Measurements from ENCODE around the gene TTF1.
"Not testable (repeated sequence)": the region's sequence is repeated elsewhere in the genome, so short reads cannot be mapped to it uniquely, and the experiment has no call there.

TTF1 gene

DNA sequence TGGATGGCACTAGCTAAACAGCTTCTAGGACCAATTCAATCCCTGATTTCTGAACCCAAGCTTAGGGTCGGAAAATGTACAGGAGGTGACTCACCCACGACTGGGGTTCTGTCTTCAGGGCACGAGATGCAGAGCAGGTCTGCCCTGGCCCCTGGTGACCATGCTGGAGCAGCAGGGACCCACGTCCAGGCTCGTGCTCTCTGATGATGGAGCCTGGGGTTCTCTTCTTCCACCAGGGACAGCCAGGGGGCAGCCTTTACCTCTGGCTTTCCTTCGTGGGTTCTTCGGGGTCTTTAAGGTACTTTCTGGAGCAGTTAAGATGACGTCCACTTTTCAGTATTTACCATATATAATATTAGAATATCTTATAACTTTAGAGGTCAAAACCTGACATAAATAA, 5.4 kb upstream of the TTF1 start:
- DNase-seq = peak; percentile 31

DNA sequence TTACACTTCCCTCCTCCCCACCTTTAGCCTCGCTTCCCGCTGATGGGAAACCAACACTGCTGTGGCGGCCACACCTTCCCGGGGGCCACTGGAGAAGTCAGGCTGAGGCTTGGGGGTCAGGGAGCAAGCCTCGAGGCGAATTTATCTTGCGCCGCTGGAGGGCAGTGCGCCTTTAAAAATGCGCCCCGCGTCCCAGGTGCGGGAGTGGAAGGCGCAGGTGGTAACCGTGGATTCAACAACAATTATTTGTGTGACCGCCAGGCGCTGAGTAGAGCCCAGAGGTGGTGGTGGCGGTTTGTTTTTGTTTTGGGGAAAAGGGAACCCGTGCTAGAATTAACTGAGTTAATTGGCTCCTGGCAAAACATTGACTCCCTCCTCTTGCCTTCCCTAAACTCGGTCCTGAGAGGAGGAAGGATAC, 4.5 kb upstream of the TTF1 start:
- peak; percentile 34 for DNase-seq

DNA sequence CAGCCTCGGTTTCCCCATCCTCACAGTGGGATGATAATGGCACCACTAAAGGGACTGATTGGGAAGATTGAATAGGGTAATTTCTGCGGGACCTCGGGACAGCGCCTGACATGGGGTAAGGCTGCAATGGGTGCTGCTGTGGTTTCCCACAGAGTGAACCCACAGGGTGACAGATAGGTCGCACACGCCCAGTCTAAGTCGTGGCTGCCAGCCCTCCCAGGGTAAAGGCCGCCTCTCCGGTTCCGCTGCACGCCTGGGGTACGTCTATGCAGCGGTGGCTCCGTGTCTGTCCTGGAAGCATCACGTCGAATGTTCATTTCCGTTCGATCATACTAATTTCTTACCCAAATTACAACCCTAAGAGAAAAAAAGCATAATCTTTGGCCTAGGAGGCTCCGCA, 4.0 kb upstream of the TTF1 start:
- no peak for DNase-seq

DNA sequence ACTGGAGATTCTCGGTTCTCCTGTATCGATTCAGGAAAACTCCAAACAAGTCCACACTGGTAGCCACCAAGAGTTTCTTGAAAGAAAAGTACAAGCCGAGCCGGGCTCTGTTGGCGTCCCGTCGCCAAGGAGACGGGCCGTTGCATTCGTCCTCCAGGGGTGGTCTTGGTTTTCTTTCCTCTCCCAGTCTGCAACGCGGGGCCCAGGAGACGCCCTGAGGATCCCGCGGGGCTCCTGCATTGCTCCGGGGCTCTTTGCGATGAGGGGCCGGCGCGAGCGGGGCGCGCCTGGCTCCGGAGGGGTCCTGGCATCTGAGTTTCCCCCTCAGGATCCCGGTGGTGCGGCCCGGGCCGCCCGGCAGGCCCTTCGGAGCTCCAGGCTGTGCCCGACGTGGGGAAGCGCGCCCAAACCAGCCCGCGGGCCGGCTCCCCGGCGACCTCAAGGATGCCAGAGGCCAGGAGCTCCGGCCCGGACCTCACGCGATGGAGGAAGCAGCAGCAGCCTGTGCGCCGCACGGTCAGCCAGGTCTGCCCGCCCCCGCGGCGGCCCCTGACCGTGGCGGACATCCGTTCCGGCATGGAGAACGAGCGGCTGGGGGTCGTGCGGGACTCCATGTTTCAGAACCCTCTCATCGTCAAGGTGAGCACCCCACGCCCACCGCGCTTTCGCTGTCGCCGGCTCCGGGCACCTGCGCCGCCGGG, 3.3 kb upstream of the TTF1 start, which contains the start of gene CFAP77:
Gene CFAP77, plus strand, starts transcription at position 384 of the 701 bp plus-strand sequence. Its CDS starts 61 bp downstream, at position 445.
- peak; percentile 65 for DNase-seq

DNA sequence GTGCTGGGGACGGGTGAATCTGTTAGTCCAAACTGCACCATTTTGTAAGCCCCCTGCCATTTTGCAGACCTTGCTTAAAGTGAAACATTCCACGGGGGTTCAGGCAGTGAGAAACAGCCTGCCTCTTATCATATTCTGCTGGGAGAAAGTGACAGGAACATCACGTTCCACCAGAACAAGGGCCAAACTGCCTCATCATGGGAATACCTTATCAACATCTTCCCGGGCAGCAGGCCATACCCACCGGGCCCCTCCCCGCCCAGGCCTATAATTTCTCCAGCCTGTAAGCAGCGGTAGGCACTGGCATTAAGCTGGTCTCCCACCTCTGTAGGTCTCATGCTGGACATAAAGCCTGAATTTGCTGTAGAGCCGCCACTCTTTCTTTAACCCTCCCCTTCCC, 1.9 kb upstream of the TTF1 start:
- no peak for DNase-seq

DNA sequence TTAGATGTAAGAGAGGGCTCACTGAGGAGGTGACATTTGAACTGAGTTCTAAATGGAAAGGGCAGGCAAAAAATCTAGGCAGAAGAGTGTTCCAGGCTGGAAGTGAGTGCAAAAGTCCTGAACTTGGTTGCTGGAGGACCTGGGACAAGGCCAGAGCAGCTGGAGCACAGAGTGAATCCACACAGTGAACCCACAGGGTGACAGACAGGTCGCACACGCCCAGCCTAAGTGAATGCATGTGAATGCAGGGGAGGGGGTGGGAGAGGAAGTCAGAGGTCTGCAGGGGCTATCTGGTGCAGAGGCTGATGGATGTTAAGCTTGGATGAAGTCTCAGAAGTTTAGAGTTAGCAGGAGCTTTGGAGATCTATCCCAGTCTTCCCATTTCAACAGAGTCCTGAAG, 556 bp upstream of the TTF1 start:
- DNase-seq = no peak

DNA sequence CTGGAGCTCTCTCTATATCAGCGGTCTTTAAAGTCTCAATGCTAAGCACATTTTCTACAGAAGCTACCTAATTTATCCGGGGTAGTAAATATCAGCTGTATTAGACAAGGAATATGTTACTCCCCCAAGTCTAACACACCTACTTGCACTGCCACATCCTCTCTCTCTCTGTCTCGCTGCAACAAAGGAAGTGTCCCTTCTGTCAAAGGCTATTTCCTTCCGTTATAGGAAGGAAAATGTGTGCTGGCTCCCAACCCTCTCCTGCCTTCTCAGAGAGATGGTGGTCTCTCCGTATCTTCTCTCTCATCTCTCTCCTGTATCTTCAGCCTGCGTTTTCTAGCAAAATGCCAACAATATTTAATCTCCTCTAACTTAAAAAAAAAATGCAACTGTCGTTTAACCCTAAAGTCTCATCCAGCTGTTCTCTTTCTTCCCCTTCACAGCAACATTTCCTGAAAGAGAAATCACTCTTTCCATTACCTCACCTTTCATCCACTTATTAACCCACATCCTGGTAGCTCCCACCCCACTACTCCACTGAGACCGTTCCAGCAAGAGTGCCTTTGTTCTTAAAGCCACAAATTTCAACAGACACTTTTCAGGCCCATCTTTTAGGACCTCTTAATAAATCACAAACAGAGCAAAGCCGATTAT, 2.3 kb downstream of the TTF1 start:
- no peak for DNase-seq

DNA sequence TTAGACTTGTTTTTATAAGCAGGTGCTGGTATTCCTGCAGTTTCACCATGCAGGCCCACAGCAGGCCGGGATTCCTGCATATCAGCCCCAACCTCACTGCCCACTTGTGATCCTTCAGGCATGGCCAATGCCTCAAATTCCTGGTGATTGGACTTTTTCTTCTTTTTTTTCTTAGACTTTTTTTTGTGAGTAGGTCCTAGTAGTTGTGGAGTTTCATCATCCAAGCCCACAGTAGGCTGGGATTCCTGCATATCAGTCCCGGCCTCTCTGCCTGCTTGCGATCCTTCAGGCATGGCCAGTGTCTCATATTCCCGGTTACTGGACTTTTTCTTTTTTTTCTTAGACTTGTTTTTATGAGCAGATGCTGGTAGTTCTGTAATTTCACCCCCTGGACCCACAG, 4.8 kb downstream of the TTF1 start:
- DNase-seq = no peak

DNA sequence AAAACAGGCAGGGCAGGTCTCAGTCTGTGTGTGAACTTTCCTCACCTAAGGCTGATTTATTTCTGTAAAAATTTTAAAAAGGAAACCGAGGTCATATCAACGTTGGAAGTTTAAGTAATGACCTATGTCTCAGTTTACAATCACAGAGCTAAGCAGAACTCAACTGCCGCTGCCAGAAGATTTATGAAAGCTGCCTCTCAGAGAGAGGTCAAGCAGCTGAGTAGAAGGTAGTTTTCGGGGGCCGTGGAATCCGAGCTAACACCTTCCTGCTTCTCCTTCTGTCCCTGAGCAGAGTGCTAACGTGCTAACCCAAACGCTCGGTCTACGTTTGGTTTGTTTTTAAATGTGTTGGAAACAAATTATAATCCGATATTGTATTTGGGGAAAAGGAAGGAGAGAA, 11.1 kb downstream of the TTF1 start:
- DNase-seq = no peak

DNA sequence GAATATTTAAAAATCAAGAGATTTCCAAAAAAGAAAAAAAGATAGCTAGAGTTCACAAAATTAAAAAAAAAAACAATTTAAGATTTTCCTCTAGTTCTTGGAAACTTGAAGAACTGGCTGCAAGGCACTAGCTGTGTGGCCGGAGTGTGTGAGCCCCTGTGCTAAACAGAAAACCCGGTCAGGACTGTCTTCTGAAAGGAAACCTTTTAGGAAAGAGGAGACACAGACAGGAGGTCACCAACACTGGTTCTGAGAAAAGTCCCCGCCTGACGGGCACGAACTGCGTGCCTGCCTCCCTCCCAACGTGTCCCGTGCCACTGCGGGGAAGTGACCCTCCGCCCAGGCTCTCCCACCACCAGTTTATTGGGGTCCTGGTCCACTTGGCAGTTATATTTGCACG, 15.2 kb downstream of the TTF1 start:
- DNase-seq = no peak

DNA sequence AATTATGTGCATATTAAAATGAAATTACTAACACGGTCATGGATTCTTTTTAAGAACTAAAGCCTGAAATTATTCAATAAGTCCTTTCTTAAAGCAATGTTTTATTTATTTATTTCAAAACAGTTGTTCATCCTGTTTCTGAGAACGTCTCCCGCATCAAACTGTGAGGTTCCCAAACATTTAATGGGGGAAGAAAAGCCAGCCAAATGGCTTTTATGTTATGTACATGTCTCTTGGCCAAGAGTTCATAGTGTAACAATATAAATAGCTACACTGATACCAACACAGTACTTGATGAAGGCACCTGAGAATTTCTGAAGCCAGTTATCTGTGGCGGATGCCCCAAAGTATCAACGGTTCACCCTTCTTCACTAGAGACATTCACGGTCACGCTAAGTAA, 15.7 kb downstream of the TTF1 start:
- DNase-seq = no peak

DNA sequence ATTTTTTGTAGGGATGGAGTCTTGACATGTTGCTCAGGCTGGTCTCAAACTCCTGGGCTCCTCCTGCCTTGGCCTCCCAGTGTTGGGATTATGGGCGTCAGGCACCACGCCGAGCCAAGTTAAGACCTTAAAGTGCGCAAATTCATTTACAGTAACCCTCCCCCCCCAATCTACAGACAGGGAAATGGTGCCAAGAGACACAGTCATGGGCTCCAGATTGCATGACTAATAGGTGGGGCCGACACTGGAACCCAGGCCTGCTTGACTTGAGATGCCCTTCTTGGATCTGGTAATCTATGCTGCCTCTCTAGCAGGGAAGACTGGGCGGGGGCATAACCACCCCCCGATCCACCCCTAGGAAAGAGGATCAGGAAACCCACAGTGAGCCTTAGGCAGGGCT, 19.5 kb downstream of the TTF1 start:
- no peak for DNase-seq

DNA sequence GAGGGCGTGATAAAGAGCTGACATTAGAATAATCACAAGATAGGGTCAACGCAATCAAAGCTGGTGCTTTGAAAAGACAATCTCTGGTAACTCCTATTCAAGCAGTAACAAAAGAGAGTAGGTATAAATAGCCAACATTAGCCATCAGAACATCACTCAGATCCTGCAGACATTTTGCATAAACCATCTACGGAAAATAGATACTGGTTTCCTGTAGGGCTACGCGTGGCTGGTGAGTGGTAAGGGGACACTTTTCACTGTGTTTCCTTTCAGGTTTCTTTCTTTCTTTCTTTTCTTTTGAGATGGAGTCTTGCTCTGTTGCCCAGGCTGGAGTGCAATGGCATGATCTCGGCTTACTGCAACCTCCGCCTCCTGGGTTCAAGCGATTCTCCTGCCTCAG, 22.3 kb downstream of the TTF1 start:
- DNase-seq = no peak

DNA sequence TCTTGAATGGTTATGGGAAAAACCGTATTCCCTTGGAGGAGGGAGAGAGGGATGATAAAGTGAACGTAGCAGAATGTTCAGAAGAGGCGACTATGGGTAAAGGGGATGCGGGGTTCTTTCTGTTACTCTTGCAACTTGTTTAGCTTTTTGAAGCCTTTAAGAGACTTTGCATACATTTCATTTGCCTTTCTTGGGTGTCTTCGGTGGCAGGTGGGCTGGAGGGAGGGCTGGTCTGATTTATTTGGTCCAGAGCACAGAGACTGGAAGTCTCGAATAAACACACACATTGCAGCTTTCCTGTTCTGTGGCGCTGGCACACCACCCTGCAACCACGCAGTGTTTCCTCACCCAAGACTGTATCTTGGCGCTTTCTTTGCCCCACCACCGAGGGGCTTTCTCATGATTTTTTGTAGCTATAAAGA, 23.2 kb downstream of the TTF1 start:
- no peak for DNase-seq

DNA sequence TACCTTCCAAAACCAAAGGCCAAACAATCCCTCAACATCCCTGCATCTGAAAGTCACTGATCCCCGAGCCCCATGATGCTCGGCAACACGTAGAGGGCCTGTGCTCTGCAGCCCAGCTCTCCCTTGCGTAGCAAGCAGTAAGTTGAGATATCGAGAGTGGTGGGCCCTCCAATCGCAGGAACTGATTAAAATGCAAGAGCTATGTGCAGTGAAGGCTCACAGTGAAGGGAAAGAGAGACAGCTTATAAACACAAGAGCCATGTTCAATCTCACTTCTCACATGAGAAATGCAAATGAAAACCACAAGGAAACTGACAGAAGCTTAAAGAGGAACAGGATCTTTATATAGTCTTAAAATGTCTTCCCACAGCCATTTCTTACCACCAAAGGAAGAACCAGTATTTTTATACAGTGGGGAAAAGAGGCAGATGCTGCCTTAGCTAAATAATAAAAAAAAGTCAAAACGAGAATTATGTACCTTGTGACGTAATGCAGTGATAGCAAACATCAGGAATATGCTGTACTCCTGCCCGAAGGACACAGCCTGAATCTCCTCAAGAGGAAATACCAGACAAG, 24.6 kb downstream of the TTF1 start:
- no peak for DNase-seq

DNA sequence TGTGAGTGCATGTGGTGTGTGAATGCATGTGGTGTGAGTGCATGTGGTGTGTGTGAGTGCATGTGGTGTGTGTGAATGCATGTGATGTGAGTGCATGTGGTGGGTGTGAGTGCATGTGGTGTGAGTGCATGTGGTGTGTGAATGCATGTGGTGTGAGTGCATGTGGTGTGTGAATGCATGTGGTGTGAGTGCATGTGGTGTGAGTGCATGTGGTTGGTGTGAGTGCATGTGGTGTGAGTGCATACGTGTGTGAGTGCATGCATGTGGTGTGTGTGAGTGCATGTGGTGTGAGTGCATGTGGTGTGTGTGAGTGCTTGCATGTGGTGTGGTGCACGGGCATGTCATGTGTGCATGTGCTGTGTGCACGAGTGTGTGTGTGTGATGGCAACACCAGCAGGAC, 28.2 kb downstream of the TTF1 start:
- DNase-seq = not testable (repeated sequence)

DNA sequence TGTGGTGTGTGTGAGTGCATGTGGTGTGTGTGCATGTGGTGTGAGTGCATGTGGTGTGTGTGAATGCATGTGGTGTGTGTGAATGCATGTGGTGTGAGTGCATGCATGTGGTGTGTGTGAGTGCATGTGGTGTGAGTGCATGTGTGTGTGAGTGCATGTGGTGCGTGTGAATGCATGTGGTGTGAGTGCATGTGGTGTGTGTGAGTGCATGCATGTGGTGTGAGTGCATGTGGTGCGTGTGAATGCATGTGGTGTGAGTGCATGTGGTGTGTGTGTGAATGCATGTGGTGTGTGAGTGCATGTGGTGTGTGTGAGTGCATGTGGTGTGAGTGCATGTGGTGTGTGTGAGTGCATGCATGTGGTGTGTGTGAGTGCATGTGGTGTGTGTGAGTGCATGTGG, 28.9 kb downstream of the TTF1 start:
- not testable (repeated sequence) for DNase-seq

DNA sequence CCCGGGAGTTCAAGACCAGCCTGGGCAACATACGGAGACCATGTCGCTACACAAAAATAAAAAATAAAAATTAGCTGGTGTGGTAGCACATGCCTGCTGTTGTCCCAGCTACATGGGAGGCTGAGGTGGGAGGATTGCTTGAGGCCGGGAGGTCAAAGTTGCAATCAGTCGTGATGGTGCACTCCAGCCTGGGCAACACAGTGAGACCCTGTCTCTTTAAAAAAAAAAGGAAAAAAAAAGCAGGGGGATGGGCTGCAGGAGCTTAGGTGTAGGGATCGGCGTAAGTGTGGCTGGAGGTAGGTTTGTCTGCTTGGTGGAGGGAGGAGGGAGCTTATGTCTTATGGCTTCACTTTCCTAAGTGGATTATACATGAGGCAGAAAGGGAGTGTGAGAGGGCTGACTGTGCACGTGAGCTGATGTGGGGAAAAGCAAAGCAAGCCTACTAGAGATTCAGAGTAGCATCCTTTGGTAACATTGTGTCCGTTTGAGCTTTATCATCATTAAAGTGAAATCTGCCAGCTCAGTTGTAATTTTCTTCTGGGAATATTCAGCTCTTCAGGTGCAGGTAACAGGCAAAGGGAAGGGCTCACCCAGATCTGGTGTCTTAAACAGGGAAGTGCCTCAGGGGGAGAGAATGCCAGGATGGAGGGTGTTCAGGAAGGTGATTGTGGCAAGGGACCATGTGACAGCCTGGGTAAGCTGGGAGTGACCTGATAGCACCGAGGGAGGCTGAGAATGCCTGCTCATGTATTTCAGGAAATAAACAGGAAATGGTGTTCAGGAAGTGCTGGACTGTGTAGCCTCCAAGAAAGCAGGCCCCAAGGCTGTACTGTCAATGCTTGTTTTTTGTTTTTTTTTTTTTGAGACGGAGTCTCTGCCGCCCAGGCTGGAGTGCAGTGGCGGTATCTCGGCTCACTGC, 34.2 kb downstream of the TTF1 start:
- DNase-seq = peak; percentile 45

DNA sequence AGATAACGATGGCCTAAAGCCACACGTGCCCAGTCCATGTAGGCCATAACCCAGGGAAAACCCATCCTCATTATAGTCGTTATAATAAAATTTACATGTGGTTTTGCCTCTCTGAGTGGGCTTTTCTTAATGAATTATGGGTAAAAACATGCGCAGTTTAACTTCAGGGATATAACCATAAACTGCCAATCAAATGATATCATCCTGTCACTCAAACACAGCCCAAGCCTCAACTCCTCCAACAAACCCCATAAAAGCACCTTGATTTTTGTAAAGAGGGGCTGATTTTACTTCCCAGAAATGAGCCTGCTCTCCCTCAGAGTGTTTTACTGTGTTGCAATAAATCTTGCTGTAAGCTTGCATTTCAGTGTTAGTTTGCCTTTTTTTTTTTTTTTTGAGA, 36.0 kb downstream of the TTF1 start:
- no peak for DNase-seq

DNA sequence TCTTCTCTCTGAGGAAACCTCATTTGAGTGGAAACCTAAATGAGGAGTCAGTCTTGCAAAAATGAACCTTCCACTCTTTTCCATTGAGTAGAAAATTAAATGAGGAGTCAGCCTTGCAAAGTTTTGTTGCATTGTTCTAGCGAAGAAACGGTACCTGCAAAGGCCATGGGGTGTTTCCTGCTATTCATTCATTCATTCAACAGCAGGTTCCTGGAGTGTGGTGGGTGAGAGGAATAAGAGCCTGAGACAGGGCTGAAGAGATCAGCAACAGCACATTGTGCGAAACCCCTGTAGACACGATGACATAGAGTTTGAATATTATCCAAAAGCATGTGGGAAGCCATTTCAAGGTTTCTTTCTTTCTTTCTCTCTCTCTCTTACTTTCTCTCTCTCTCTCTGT, 37.2 kb downstream of the TTF1 start:
- DNase-seq = no peak

DNA sequence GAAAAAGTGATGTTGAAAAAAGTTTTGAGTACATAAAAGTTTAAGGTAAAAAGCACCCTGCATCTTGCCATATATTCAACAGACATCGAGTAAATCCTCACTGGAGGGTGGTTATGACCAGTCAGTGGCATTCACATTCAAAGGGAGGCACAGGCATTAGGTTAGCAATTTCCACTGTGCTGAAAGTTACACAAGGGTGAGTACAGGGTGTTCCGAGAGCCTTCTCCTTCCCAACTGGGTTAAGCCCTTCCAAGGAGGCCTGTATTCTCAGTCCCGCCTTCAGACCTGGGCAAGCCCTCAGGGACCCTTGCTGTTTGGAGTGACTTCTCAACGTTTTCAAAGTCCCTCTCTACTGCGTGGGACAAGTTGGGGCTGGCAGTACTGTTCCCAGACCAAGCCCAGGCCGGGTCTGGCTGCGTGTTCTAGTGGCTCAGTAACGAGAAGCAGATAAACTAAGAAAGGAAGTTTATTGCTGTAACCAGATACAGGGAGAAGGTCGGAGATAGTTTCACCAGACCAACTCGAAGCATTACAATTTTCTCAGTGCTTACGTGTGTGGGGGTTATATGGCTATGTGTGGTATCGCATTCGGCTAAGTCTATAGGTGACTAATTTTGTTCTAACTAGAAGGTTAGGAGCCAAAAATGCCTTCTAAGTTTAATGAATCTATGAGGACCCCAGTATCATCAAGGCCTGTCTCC, 38.9 kb downstream of the TTF1 start:
- DNase-seq = no peak

DNA sequence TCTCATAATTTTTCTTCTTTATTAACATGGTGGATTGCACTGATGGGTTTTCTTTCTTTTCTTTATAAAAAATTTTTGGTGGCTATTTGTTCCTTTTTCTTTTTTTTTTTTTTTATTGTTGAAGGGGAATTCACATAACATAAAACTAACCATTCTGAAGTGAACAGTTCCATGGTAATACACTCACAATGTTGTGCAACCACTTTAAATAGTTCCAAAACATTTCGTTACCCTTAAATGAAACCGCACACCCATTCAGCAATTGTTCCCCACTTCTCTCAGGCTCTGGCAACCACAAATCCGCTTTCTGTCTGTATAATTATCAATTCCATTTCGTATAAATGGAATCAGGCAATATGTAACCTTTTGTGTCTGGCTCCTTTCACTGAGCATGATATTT, 40.2 kb downstream of the TTF1 start:
- DNase-seq = no peak

DNA sequence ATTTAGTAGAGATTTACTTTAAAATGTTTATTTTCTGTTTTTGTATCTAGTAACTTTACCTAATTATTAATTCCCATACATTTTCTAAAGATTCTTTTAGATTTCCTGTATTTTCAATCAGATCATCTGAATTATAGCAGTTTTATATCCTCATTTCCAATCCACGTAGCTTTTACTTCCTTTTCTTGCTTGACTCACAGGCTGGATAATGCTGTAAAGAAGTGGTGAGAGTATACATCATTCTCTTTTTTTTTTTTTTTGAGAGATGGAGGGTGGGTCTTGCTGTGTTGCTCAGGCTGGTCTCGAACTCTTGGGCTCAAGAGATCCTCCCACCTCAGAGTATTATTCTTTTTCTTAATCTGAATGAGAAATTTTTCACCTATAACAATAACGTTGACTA, 40.7 kb downstream of the TTF1 start:
- DNase-seq = no peak
